AG04450 (cell line): ENCODE data around the gene ZFYVE26. TPM values are rescaled to one million over a fixed set of nuclear protein-coding genes. Genes with fewer than 3 reads are reported as not detected.

Experiments
- CTCF ChIA-PET: fragments of 300-600, 350-600 bp; formaldehyde crosslinking; extraction: SDS; loops from one replicate; lab custom pipeline; 2022; ENCODE audit warnings: antibody characterized with exemption, inconsistent platforms; lab: Charles Lee
- POLR2A ChIA-PET: fragments of 350-600 bp; formaldehyde crosslinking; extraction: SDS; loops from one replicate; lab custom pipeline; 2021; ENCODE audit warnings: antibody characterized with exemption, inconsistent platforms; lab: Yijun Ruan, JAX
- DNase-seq: peaks from one replicate; pipeline ENCODE4 v3.0.0-alpha.2; 2011; ENCODE audit warnings: low read depth, low spot score
- H3K27ac ChIP-seq: one replicate; pipeline ENCODE4 v1.5.1; 2012; ENCODE audit warnings: low read depth, low read length, control low read depth
- H3K27me3 ChIP-seq: one replicate; pipeline ENCODE4 v1.6.0; 2012; ENCODE audit warnings: low read length; ENCODE audit not compliant: control insufficient read depth, insufficient read depth
- H3K4me3 ChIP-seq: 2 replicates; pipeline ENCODE4 v1.5.1; 2011; ENCODE audit warnings: mild to moderate bottlenecking, low read depth, low read length, control low read depth
- H3K9me3 ChIP-seq: 2 replicates; pipeline ENCODE4 v1.5.1; 2012; ENCODE audit warnings: low read length; ENCODE audit not compliant: control insufficient read depth, insufficient read depth
- polyA plus RNA-seq: library from polyadenylated mRNA; depleted of rRNA; stranded (reverse); fragments of >200 nt; gene quantifications from 2 replicates; pipeline ENCODE4 v1.2.3, GENCODE V29; 2011
- TF ChIP-seq, protein P1 (sequence below): IDR thresholded peaks from 2 replicates; pipeline ENCODE4 v1.5.1; 2011; ENCODE audit warnings: low read depth, low read length, control low read depth, inconsistent platforms

The ZFYVE26 gene
- polyA plus RNA-seq, 1 experiment = 18.4 TPM

DNA sequence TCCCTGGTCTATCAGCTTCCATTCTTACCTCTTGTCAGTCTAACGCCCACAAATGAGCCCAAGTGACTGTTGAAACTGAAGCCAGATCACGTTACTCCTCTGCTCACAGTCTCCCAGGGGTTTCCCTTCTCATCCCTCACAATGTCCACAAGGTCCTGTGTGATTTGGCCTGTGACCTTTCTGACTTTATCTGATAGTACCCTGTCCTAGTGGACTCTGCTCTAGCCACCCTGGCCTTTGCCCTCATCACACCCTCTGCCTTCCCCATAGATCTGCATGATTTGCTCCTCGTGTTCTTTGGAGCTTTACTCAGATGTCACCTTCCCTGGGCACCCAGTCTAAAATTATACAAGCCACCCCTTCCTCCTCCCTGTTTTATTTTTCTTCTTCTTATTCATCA is 59.2 kb downstream of the ZFYVE26 start:
- TF ChIP-seq, protein P1, sequence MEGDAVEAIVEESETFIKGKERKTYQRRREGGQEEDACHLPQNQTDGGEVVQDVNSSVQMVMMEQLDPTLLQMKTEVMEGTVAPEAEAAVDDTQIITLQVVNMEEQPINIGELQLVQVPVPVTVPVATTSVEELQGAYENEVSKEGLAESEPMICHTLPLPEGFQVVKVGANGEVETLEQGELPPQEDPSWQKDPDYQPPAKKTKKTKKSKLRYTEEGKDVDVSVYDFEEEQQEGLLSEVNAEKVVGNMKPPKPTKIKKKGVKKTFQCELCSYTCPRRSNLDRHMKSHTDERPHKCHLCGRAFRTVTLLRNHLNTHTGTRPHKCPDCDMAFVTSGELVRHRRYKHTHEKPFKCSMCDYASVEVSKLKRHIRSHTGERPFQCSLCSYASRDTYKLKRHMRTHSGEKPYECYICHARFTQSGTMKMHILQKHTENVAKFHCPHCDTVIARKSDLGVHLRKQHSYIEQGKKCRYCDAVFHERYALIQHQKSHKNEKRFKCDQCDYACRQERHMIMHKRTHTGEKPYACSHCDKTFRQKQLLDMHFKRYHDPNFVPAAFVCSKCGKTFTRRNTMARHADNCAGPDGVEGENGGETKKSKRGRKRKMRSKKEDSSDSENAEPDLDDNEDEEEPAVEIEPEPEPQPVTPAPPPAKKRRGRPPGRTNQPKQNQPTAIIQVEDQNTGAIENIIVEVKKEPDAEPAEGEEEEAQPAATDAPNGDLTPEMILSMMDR = no peak
- H3K27me3 ChIP-seq = no peaks in the 10 kb centered on the region
- no peak overlapping the region for H3K27ac ChIP-seq
- ChIA-PET CTCF (no interaction called here), POLR2A (no interaction called here)
- no peak overlapping the region for H3K4me3 ChIP-seq
- H3K9me3 ChIP-seq = no peaks in the 10 kb centered on the region
- no peak for DNase-seq

DNA sequence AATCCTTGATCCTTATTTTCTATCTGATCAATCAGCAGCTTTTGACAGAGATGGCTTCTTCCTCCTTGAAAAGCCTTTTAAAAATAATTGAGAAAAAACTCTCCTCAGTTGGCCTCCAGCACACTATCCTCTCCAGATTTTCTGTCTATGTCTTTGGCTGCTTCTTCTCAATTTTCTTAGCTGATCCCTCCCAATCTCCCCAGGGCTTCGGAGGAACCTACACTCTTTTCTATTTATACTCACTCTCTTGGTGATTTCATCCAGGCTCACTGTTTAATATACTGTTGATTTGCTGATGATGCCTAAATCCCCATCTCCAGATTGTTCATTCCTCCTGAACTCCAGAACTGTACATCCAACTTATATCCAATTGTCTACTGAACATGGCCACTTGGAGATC is 59.9 kb downstream of the ZFYVE26 start:
- CTCF ChIA-PET = no interaction called here
- TF ChIP-seq, protein P1 = no peak
- no peaks in the 10 kb centered on the region for H3K27me3 ChIP-seq
- no peak for DNase-seq
- no peak overlapping the region for H3K27ac ChIP-seq
- POLR2A ChIA-PET = no interaction called here
- no peaks in the 10 kb centered on the region for H3K9me3 ChIP-seq
- no peak overlapping the region for H3K4me3 ChIP-seq

DNA sequence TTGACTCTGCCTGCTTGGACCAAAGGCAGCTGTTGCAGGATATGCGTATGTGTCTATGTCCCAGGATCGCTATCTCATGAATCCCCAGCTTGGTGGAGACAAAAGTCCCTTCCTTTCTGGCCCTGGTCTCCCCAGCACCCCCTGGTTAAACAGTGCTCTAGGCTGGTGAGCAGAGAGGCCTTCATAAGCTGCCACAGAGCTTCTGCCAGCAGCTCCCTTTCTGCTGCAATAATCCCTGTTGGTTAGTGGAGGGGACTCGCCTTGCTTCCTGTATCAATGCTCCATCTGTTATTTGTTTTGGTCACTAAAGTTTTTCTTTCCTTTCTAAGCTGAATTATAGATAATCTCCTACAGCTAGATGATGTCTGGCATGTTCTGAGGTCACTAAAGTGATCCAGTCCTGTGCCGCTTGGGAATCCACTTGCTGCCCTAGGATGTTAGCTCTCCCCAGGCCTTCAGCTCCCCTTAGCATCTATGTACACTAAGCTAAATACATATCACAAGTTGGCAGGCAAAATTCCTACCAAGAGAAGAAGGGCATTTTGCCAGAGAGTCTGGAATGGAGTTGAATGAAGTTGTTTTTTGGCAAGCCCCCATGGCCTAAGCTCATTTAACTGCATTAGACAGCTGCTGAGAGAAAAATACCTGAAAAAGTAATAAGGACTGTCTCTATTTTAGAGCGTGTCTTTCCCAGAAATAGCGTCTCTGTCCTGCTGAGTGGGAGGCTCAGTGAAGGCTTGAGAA is 66.9 kb downstream of the ZFYVE26 start:
- TF ChIP-seq, protein P1 = no peak
- no peak overlapping the region for H3K4me3 ChIP-seq
- CTCF ChIA-PET = no interaction called here
- DNase-seq = no peak
- no peaks in the 10 kb centered on the region for H3K27me3 ChIP-seq
- H3K27ac ChIP-seq = no peak overlapping the region
- H3K9me3 ChIP-seq = no peaks in the 10 kb centered on the region
- POLR2A ChIA-PET = no interaction called here

DNA sequence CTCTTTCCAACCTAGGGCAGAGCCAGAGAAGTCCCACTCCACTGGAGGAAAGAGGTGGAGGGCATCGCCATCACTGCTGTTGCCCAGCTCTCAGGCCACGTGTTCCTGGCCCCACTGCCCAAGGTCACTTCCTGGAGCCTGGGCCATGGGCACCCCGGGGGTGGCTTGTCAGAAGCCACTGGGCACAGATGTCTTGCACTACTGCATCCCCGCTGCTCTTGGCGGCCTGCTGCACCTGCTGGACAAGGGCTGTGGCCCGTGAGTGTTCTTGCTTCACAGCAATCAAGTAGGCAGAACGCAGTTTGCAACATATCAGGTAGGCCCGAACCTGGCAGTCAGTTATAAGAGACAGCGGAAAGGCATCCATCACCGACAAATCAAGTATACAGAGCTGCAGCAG is 68.1 kb downstream of the ZFYVE26 start:
- Histone ChIP-seq H3K4me3 (no peak overlapping the region), H3K27me3 (no peaks in the 10 kb centered on the region), H3K9me3 (no peaks in the 10 kb centered on the region), H3K27ac (no peak overlapping the region)
- TF ChIP-seq, protein P1 = no peak
- ChIA-PET CTCF (no interaction called here), POLR2A (no interaction called here)
- no peak for DNase-seq

DNA sequence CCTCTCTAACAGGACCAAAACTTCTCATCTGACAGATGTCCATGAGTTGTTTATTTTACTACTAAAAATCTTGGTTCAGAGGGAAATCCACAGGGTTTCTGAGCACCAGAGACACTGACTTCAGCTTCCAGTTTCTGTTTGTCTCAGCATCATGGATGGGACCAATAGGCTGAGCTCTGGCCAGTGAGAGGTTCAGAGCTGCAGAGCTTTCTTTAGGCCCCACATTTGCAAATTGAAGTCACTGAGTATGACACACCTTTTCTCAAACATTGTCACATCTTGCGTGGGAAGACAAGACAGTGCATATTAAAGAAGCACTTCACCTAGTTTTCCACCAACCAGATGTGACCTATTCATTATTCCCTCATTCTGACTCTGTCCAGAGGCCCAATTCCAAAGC is 69.5 kb downstream of the ZFYVE26 start:
- ChIA-PET POLR2A (no interaction called here), CTCF (no interaction called here)
- DNase-seq = no peak
- no peaks in the 10 kb centered on the region for H3K9me3 ChIP-seq
- H3K4me3 ChIP-seq = no peak overlapping the region
- no peaks in the 10 kb centered on the region for H3K27me3 ChIP-seq
- TF ChIP-seq, protein P1 = no peak
- H3K27ac ChIP-seq = no peak overlapping the region
